Measurements from ENCODE around the gene COL18A1. TPM values are rescaled to one million over a fixed set of nuclear protein-coding genes. Genes with fewer than 3 reads are reported as not detected.

The COL18A1 gene
- total and polyA plus RNA-seq, 7 experiments from 2014 or later = 7.0 to 89.8 (median 15.4) TPM

DNA sequence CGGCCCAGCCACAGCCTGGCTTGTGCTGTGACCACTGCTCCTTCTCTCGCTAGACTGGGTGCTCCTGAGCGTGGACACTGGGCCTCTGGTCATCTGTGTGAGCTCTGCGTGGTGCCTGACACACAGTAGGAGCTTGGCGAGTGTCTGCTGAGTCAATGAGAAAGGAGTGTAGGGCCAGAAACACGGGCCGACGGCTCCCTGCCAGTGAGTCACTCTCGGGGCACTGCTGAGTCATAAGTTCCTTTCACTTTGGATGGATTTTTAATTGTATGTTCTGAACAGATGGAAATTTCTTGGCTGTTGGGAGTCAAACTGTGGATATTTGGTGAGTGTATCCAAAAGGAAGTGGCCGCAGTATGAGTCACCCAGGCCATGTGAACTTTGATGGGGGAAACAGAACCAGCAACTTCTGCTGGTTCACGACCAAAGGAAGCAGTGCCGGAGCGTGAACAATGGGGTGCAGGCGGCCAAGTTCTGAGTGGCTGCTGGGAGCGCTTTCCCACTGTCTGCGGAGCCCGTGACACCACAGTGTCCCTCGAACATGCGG lies 41.0 kb upstream of the COL18A1 start:
- H3K4me3 Mint-ChIP-seq = no peak overlapping the region
- Histone ChIP-seq H3K4me3 (ENCODE audit: low read length) (no peak overlapping the region), H3K4me1 (ENCODE audit: control insufficient read depth in 2 of 2, insufficient read depth in 2 of 2, low read length in 2 of 2) (no peaks in the 10 kb centered on the region), H3K27ac (ENCODE audit: low read depth, low read length) (no peak overlapping the region), H3K9me3 (ENCODE audit: control insufficient read depth in 2 of 3, low read length in 3 of 3) (no peaks in the 10 kb centered on the region), H3K27me3 (ENCODE audit: control insufficient read depth in 2 of 2, insufficient read depth in 2 of 2, low read length in 2 of 2) (no peaks in the 10 kb centered on the region), H3K36me3 (ENCODE audit: control insufficient read depth in 2 of 3, insufficient read depth in 3 of 3, low read length in 3 of 3) (no peaks in the 10 kb centered on the region)
- POLR2A ChIA-PET = no interaction called here
- no peaks in the 10 kb centered on the region for H3K36me3 Mint-ChIP-seq
- ATAC-seq (peak; percentile 55), DNase-seq (peak in 1 of 9 donors; percentile 43)
- CTCF ChIA-PET = no interaction called here
- no peak overlapping the region for H3K27ac Mint-ChIP-seq
- peaks cover 0 to 7% (median 0%) of the 10 kb centered on the region in 7 donors for H3K4me1 Mint-ChIP-seq
- peaks cover 0 to 7% (median 0%) of the 10 kb centered on the region in 5 donors for H3K27me3 Mint-ChIP-seq
- H3K9me3 Mint-ChIP-seq = no peaks in the 10 kb centered on the region
- intact Hi-C loops (cut with micrococcal nuclease) = no loop called here

DNA sequence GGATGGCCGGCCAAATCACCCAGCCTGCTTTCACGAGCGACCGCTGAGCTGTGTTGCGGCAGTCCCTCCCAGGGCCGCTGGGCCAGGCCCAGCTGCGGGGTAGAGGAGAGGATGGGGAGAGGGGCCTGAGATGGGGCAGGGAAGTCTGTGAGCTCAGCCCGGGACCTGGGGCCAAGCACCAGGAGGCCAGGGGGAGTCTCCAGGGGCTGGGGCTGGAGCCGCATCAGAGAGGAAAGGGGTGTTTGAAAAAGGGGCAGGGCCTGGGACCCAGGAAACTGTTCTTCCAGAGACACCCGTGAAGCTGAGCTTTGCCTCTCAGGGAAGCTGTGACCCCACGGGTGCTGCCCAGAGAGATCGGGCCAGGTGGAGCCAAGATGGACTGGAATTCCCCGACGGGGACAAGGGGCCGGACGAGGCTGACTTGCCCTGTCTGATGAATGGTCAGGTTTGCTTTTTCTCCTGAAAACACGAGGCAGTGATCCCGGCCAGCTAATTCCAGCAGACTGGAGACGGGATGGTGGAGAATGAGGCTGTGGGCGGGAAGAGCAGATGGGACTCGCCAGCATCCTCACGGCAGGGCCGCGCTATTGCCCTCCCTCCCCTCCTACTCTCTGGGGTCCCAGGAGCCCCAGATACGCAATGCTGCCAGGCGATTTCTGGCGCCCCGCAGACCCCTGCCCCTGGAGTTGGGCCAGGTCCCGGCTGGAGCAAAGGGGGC lies 40.3 kb upstream of the COL18A1 start:
- Mint-ChIP-seq H3K4me3 (no peak overlapping the region), H3K27me3 (peaks cover 0 to 7% (median 0%) of the 10 kb centered on the region in 5 donors), H3K9me3 (no peaks in the 10 kb centered on the region), H3K27ac (no peak overlapping the region), H3K36me3 (no peaks in the 10 kb centered on the region), H3K4me1 (peaks cover 0 to 8% (median 0%) of the 10 kb centered on the region in 7 donors)
- Histone ChIP-seq H3K9me3 (ENCODE audit: control insufficient read depth in 2 of 3, low read length in 3 of 3) (no peaks in the 10 kb centered on the region), H3K27ac (ENCODE audit: low read depth, low read length) (no peak overlapping the region), H3K4me1 (ENCODE audit: control insufficient read depth in 2 of 2, insufficient read depth in 2 of 2, low read length in 2 of 2) (no peaks in the 10 kb centered on the region), H3K36me3 (ENCODE audit: control insufficient read depth in 2 of 3, insufficient read depth in 3 of 3, low read length in 3 of 3) (no peaks in the 10 kb centered on the region), H3K4me3 (ENCODE audit: low read length) (no peak overlapping the region), H3K27me3 (ENCODE audit: control insufficient read depth in 2 of 2, insufficient read depth in 2 of 2, low read length in 2 of 2) (no peaks in the 10 kb centered on the region)
- ChIA-PET CTCF (no interaction called here), POLR2A (no interaction called here)
- DNase-seq (no peak), ATAC-seq (no peak)
- intact Hi-C loops (cut with micrococcal nuclease) = no loop called here

DNA sequence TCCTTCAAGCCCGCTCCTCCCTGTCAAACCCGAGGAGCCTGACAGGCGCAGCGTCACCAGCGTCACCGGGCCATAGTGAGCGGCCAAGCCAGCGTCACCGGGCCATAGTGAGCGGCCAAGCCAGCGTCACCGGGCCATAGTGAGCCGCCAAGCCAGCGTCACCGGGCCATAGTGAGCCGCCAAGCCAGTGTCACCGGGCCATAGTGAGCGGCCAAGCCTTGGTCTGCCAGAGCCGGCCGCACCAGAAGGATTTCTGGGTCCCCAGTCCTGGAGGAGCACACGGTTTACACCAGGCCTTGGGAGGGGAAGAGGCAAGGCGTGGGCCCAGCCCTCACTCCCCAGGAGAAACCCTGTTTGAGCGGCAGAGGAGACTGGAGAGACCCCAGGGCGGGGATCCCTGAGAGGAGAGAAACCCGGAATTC lies 39.8 kb upstream of the COL18A1 start:
- no peaks in the 10 kb centered on the region for H3K36me3 Mint-ChIP-seq
- H3K4me3 Mint-ChIP-seq = no peak overlapping the region
- DNase-seq (no peak), ATAC-seq (no peak)
- H3K4me1 ChIP-seq (ENCODE audit: control insufficient read depth in 2 of 2, insufficient read depth in 2 of 2, low read length in 2 of 2) = no peaks in the 10 kb centered on the region
- H3K36me3 ChIP-seq (ENCODE audit: control insufficient read depth in 2 of 3, insufficient read depth in 3 of 3, low read length in 3 of 3) = no peaks in the 10 kb centered on the region
- H3K27ac ChIP-seq (ENCODE audit: low read depth, low read length) = no peak overlapping the region
- no peaks in the 10 kb centered on the region for H3K27me3 ChIP-seq (ENCODE audit: control insufficient read depth in 2 of 2, insufficient read depth in 2 of 2, low read length in 2 of 2)
- no peaks in the 10 kb centered on the region for H3K9me3 Mint-ChIP-seq
- no peak overlapping the region for H3K4me3 ChIP-seq (ENCODE audit: low read length)
- H3K27me3 Mint-ChIP-seq = peaks cover 0 to 7% (median 0%) of the 10 kb centered on the region in 5 donors
- no peak overlapping the region for H3K27ac Mint-ChIP-seq
- intact Hi-C loops (cut with micrococcal nuclease) = no loop called here
- CTCF ChIA-PET = no interaction called here
- H3K4me1 Mint-ChIP-seq = peaks cover 0 to 13% (median 4%) of the 10 kb centered on the region in 7 donors
- no peaks in the 10 kb centered on the region for H3K9me3 ChIP-seq (ENCODE audit: control insufficient read depth in 2 of 3, low read length in 3 of 3)
- POLR2A ChIA-PET = no interaction called here

- H3K36me3 ChIP-seq (ENCODE audit: control insufficient read depth in 2 of 3, insufficient read depth in 3 of 3, low read length in 3 of 3) = no peaks in the 10 kb centered on the region
- H3K9me3 ChIP-seq (ENCODE audit: control insufficient read depth in 2 of 3, low read length in 3 of 3) = no peaks in the 10 kb centered on the region
- ATAC-seq = no peak
- CTCF ChIA-PET = no interaction called here
- H3K27ac ChIP-seq (ENCODE audit: low read depth, low read length) = no peak overlapping the region
- no peaks in the 10 kb centered on the region for H3K4me1 ChIP-seq (ENCODE audit: control insufficient read depth in 2 of 2, insufficient read depth in 2 of 2, low read length in 2 of 2)
- H3K4me3 Mint-ChIP-seq = no peak overlapping the region
- peaks cover 0 to 7% (median 0%) of the 10 kb centered on the region in 5 donors for H3K27me3 Mint-ChIP-seq
- no peaks in the 10 kb centered on the region for H3K9me3 Mint-ChIP-seq
- POLR2A ChIA-PET = no interaction called here
- no peaks in the 10 kb centered on the region for H3K36me3 Mint-ChIP-seq
- H3K27ac Mint-ChIP-seq = peak overlapping the region in 2 of 9 donors; percentile 30 to 36
- intact Hi-C loops (cut with micrococcal nuclease) = no loop called here
- DNase-seq = no peak
- H3K27me3 ChIP-seq (ENCODE audit: control insufficient read depth in 2 of 2, insufficient read depth in 2 of 2, low read length in 2 of 2) = no peaks in the 10 kb centered on the region
- no peak overlapping the region for H3K4me3 ChIP-seq (ENCODE audit: low read length)
- peaks cover 0 to 18% (median 9%) of the 10 kb centered on the region in 7 donors for H3K4me1 Mint-ChIP-seq
Observed at GRCh38 chr21:45365608-45366241, 39.2 kb upstream of the COL18A1 start.

- Histone ChIP-seq H3K4me1 (ENCODE audit: control insufficient read depth in 2 of 2, insufficient read depth in 2 of 2, low read length in 2 of 2) (no peaks in the 10 kb centered on the region), H3K36me3 (ENCODE audit: control insufficient read depth in 2 of 3, insufficient read depth in 3 of 3, low read length in 3 of 3) (no peaks in the 10 kb centered on the region), H3K27me3 (ENCODE audit: control insufficient read depth in 2 of 2, insufficient read depth in 2 of 2, low read length in 2 of 2) (no peaks in the 10 kb centered on the region), H3K4me3 (ENCODE audit: low read length) (no peak overlapping the region), H3K9me3 (ENCODE audit: control insufficient read depth in 2 of 3, low read length in 3 of 3) (no peaks in the 10 kb centered on the region), H3K27ac (ENCODE audit: low read depth, low read length) (no peak overlapping the region)
- intact Hi-C loops (cut with micrococcal nuclease) = no loop called here
- ATAC-seq = no peak
- POLR2A ChIA-PET = no interaction called here
- CTCF ChIA-PET = no interaction called here
- no peak for DNase-seq
- peaks cover 0 to 18% (median 9%) of the 10 kb centered on the region in 7 donors for H3K4me1 Mint-ChIP-seq
- no peaks in the 10 kb centered on the region for H3K9me3 Mint-ChIP-seq
- H3K27me3 Mint-ChIP-seq = peaks cover 0 to 11% (median 3%) of the 10 kb centered on the region in 5 donors
- H3K27ac Mint-ChIP-seq = peak overlapping the region in 1 of 9 donors; percentile 36
- no peak overlapping the region for H3K4me3 Mint-ChIP-seq
- no peaks in the 10 kb centered on the region for H3K36me3 Mint-ChIP-seq
Observed at GRCh38 chr21:45366476-45366875, 38.5 kb upstream of the COL18A1 start.

- Histone ChIP-seq H3K9me3 (ENCODE audit: control insufficient read depth in 2 of 3, low read length in 3 of 3) (no peaks in the 10 kb centered on the region), H3K27me3 (ENCODE audit: control insufficient read depth in 2 of 2, insufficient read depth in 2 of 2, low read length in 2 of 2) (no peaks in the 10 kb centered on the region), H3K36me3 (ENCODE audit: control insufficient read depth in 2 of 3, insufficient read depth in 3 of 3, low read length in 3 of 3) (no peaks in the 10 kb centered on the region), H3K4me3 (ENCODE audit: low read length) (no peak overlapping the region), H3K4me1 (ENCODE audit: control insufficient read depth in 2 of 2, insufficient read depth in 2 of 2, low read length in 2 of 2) (no peaks in the 10 kb centered on the region), H3K27ac (ENCODE audit: low read depth, low read length) (no peak overlapping the region)
- H3K9me3 Mint-ChIP-seq = no peaks in the 10 kb centered on the region
- H3K4me1 Mint-ChIP-seq = peaks cover 0 to 18% (median 9%) of the 10 kb centered on the region in 7 donors
- H3K27me3 Mint-ChIP-seq = peaks cover 0 to 13% (median 4%) of the 10 kb centered on the region in 5 donors
- ChIA-PET CTCF (no interaction called here), POLR2A (no interaction called here)
- H3K36me3 Mint-ChIP-seq = no peaks in the 10 kb centered on the region
- ATAC-seq (no peak), DNase-seq (no peak)
- intact Hi-C loops (cut with micrococcal nuclease) = no loop called here
- H3K27ac Mint-ChIP-seq = peak overlapping the region in 2 of 9 donors; percentile 48 to 56
- no peak overlapping the region for H3K4me3 Mint-ChIP-seq
Observed at GRCh38 chr21:45366931-45367401, 38.0 kb upstream of the COL18A1 start.
